SW480 (cell line): ENCODE data around the gene ACKR3.

Experiments used
- DNase-seq: peaks from one replicate; pipeline ENCODE4 v3.0.0-alpha.2; 2016; ENCODE audit warnings: low spot score

Gene ACKR3

DNA sequence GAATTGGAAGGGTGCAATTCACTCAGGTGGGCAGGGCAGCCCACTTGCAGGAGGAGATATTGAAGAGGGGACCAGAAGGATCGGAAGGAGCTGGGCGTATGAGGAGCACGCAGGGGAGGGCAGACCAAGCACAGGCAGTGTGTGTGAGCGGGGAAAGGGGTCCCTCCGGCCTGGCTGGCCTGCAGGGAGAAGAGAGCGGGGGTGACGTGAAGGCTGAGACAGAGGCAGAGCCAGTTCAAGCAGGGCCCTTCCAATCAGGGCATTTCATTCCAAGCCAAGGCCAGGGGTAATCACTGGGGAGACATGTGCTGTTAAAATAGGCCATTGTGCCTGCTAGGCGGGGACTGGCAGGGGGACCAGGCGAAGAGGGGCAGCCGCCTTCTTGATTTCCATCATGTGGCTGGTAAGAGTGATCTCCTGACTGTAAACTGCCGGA is 62.2 kb downstream of the ACKR3 start:
- no peak for DNase-seq
